Measurements from ENCODE around the gene NFIC.
"Not testable (repeated sequence)": the region's sequence is repeated elsewhere in the genome, so short reads cannot be mapped to it uniquely, and the experiment has no call there.

Gene NFIC

GRCh38 chr19:3415695-3416094 is 49.3 kb downstream of the NFIC start:
- no peak overlapping the region for H3K4me3 ChIP-seq (replicated peaks; ENCODE audit: low read depth, low read length)
- no peak for TF ChIP-seq CTCF (IDR thresholded peaks at IDR 0.05; ENCODE audit: low read depth, low read length, missing control alignments)
- DNase-seq (ENCODE audit: extremely low read depth, low read depth): no peak

- DNase-seq (ENCODE audit: extremely low read depth, low read depth): no peak
- H3K4me3 ChIP-seq (replicated peaks; ENCODE audit: low read depth, low read length): no peak overlapping the region
- TF ChIP-seq CTCF (IDR thresholded peaks at IDR 0.05; ENCODE audit: low read depth, low read length, missing control alignments): no peak
Measured at GRCh38 chr19:3420244-3420755, 53.9 kb downstream of the NFIC start.

GRCh38 chr19:3420909-3421619 is 54.7 kb downstream of the NFIC start:
- no peak for TF ChIP-seq CTCF (IDR thresholded peaks at IDR 0.05; ENCODE audit: low read depth, low read length, missing control alignments)
- DNase-seq (ENCODE audit: extremely low read depth, low read depth): no peak
- no peak overlapping the region for H3K4me3 ChIP-seq (replicated peaks; ENCODE audit: low read depth, low read length)

- DNase-seq (ENCODE audit: extremely low read depth, low read depth): not testable (repeated sequence)
Measured at GRCh38 chr19:3421656-3422055, 55.3 kb downstream of the NFIC start.

GRCh38 chr19:3423183-3423829 is 56.9 kb downstream of the NFIC start:
- no peak for TF ChIP-seq CTCF (IDR thresholded peaks at IDR 0.05; ENCODE audit: low read depth, low read length, missing control alignments)
- DNase-seq (ENCODE audit: extremely low read depth, low read depth): no peak
- H3K4me3 ChIP-seq (replicated peaks; ENCODE audit: low read depth, low read length): no peak overlapping the region

More at GRCh38 chr19:3421656-3422055, 55.3 kb downstream of the NFIC start:
- H3K4me3 ChIP-seq (replicated peaks; ENCODE audit: low read depth, low read length): not testable (repeated sequence)

- H3K4me3 ChIP-seq (replicated peaks; ENCODE audit: low read depth, low read length): no peak overlapping the region
- TF ChIP-seq CTCF (IDR thresholded peaks at IDR 0.05; ENCODE audit: low read depth, low read length, missing control alignments): no peak
- DNase-seq (ENCODE audit: extremely low read depth, low read depth): no peak
Measured at GRCh38 chr19:3426433-3426832, 60.0 kb downstream of the NFIC start.

- not testable (repeated sequence) for DNase-seq (ENCODE audit: extremely low read depth, low read depth); H3K4me3 ChIP-seq (replicated peaks; ENCODE audit: low read depth, low read length)
Measured at GRCh38 chr19:3430366-3430680, 63.9 kb downstream of the NFIC start.
